ENCODE results near the gene ATP6V1G2. TPM values are rescaled to one million over a fixed set of nuclear protein-coding genes. Genes with fewer than 3 reads are reported as not detected.

Gene ATP6V1G2
- total and polyA plus RNA-seq, 2 of the 4 experiments (the other 2 are of a cell fraction): 1.4 to 6.5 TPM

GRCh38 chr6:31525932-31526591 is 20.3 kb downstream of the ATP6V1G2 start:
- no peaks in the 10 kb centered on the region for H3K9me3 ChIP-seq (ENCODE audit: control insufficient read depth, insufficient read depth, low read length)
- 86% methylated on average over 1 of the region's 4 CpGs; no CpG with 5 or more reads in 1 of the 2 experiments for WGBS, 2 experiments (ENCODE audit: extremely low coverage in 2 of 2, insufficient read length in 1 of 2)
- H3K23ac ChIP-seq (ENCODE audit: low read depth, low read length): peak overlapping the region; percentile 86
- H2AK9ac ChIP-seq (replicated peaks; ENCODE audit: low read depth, low read length, poor library complexity): peak overlapping the region; percentile 77
- ATAC-seq (ENCODE audit: low read depth) (peak; percentile 63), DNase-seq (peak; percentile 57)
- H3K9me1 ChIP-seq (ENCODE audit: insufficient read depth, low read length): peaks cover 20% of the 10 kb centered on the region
- no peak overlapping the region for H3K9ac ChIP-seq (ENCODE audit: low read depth, low read length)
- peak overlapping the region; percentile 74 for H2AK5ac ChIP-seq (ENCODE audit: low read depth, low read length)
- peaks cover 3 to 27% of the 10 kb centered on the region in 2 experiments; a peak in 1 of 4 replicates for H3K79me1 ChIP-seq (ENCODE audit: low read depth in 1 of 2, low read length in 2 of 2)
- ChIA-PET CTCF (no interaction called here), POLR2A (ENCODE audit: unreplicated experiment) (no interaction called here)
- H4K20me1 ChIP-seq (ENCODE audit: insufficient read depth, low read length): peaks cover 33% of the 10 kb centered on the region
- H2BK15ac ChIP-seq (ENCODE audit: low read depth, low read length): peak overlapping the region; percentile 75; the same call in 2 of the 3 replicates
- peak overlapping the region; percentile 30 for H4K91ac ChIP-seq (ENCODE audit: insufficient read depth, low read depth, low read length)
- dilution Hi-C loops (cut with HindIII; ENCODE audit: low sequenced_read_pairs, unreplicated experiment): no loop called here
- H3K36me3 ChIP-seq (ENCODE audit: control insufficient read depth, insufficient read depth, low read length): peaks cover 23% of the 10 kb centered on the region
- no peaks in the 10 kb centered on the region for H3K27me3 ChIP-seq (ENCODE audit: control insufficient read depth, insufficient read depth, low read length)
- no TSS peak for BruUV-seq (replicated peaks)
- H3K4ac ChIP-seq (ENCODE audit: low read depth, low read length): peak overlapping the region; percentile 77
- peak overlapping the region; percentile 8 for H3K27ac ChIP-seq (ENCODE audit: insufficient read depth, low read length)
- no peak for TF ChIP-seq POLR2A (IDR thresholded peaks at IDR 0.05; ENCODE audit: low read depth, low read length)
- TF ChIP-seq CTCF (conservative IDR thresholded peaks at IDR 0.05; ENCODE audit: low read depth, low read length): no peak
- no peak for TF ChIP-seq NFE2L2 (IDR thresholded peaks at IDR 0.05; ENCODE audit: low read depth, low read length)
- no peak for TF ChIP-seq MXI1 (IDR thresholded peaks at IDR 0.05; ENCODE audit: borderline replicate concordance, low read depth, low read length)
- TF ChIP-seq RAD21 (IDR thresholded peaks at IDR 0.05; ENCODE audit: low read length): no peak
- no peak for TF ChIP-seq RFX5 (IDR thresholded peaks at IDR 0.05; ENCODE audit: low read depth, low read length)
- no peak for TF ChIP-seq MAZ (IDR thresholded peaks at IDR 0.05; ENCODE audit: borderline replicate concordance, low read depth, low read length)
- no peak for TF ChIP-seq SMC3 (IDR thresholded peaks at IDR 0.05; ENCODE audit: low read depth, low read length)
- TF ChIP-seq, protein P1, sequence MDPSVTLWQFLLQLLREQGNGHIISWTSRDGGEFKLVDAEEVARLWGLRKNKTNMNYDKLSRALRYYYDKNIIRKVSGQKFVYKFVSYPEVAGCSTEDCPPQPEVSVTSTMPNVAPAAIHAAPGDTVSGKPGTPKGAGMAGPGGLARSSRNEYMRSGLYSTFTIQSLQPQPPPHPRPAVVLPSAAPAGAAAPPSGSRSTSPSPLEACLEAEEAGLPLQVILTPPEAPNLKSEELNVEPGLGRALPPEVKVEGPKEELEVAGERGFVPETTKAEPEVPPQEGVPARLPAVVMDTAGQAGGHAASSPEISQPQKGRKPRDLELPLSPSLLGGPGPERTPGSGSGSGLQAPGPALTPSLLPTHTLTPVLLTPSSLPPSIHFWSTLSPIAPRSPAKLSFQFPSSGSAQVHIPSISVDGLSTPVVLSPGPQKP (IDR thresholded peaks at IDR 0.05; ENCODE audit: borderline replicate concordance, low read depth, low read length): no peak
- TF ChIP-seq RCOR1 (IDR thresholded peaks at IDR 0.05; ENCODE audit: insufficient replicate concordance, low read length): no peak
- no peak for TF ChIP-seq CEBPB (IDR thresholded peaks at IDR 0.05; ENCODE audit: low read depth, low read length)
- no peak for TF ChIP-seq CHD1 (IDR thresholded peaks at IDR 0.05; ENCODE audit: low read depth, low read length)
- no peak for TF ChIP-seq MAFK (IDR thresholded peaks at IDR 0.05; ENCODE audit: low read depth, low read length)
- TF ChIP-seq, protein P2, sequence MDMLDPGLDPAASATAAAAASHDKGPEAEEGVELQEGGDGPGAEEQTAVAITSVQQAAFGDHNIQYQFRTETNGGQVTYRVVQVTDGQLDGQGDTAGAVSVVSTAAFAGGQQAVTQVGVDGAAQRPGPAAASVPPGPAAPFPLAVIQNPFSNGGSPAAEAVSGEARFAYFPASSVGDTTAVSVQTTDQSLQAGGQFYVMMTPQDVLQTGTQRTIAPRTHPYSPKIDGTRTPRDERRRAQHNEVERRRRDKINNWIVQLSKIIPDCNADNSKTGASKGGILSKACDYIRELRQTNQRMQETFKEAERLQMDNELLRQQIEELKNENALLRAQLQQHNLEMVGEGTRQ (IDR thresholded peaks at IDR 0.05; ENCODE audit: low read depth, low read length): no peak
- no peak for TF ChIP-seq FOS (IDR thresholded peaks at IDR 0.05; ENCODE audit: low read depth, low read length)
- H3K56ac ChIP-seq (ENCODE audit: extremely low read depth, insufficient read depth, low read length): no peak overlapping the region
- in situ Hi-C loops (cut with MboI; ENCODE audit: low sequenced_read_pairs): no loop called here
- peak overlapping the region; percentile 46 for H2BK5ac ChIP-seq (ENCODE audit: low read depth, low read length, poor library complexity, severe bottlenecking)
- H3K4me1 ChIP-seq (ENCODE audit: control insufficient read depth, insufficient read depth, low read length): peaks cover 10% of the 10 kb centered on the region
- peak overlapping the region; percentile 56 for H2AFZ ChIP-seq (replicated peaks; ENCODE audit: low read length, poor library complexity)
- peak overlapping the region; percentile 47 for H3K14ac ChIP-seq (replicated peaks; ENCODE audit: low read depth, low read length)
- H4K5ac ChIP-seq (ENCODE audit: low read depth, low read length): no peak overlapping the region
- peak overlapping the region; percentile 1; the same call in 1 of the 2 replicates for H3K18ac ChIP-seq (ENCODE audit: low read depth, low read length)
- intact Hi-C loops (cut with micrococcal nuclease): loop anchor here (5.0 kb wide), 1 partner anchor 34 kb away; no protein-coding TSS in a partner anchor
- no peak overlapping the region for H3K4me3 ChIP-seq (ENCODE audit: insufficient read depth, low read depth, low read length)
- peak overlapping the region; percentile 33 for H2BK120ac ChIP-seq (ENCODE audit: low read depth, low read length)
- H3K4me2 ChIP-seq (ENCODE audit: low read depth, low read length): no peak overlapping the region
- H2BK20ac ChIP-seq (ENCODE audit: low read depth, low read length): peak overlapping the region; percentile 71
- peak overlapping the region; percentile 32 to 76; a peak in 3 of 4 replicates for H4K8ac ChIP-seq (ENCODE audit: low read depth in 2 of 2, low read length in 2 of 2)
